ENCODE data around the gene SLC36A3.

The SLC36A3 gene

GRCh38 chr5:151254556-151254955, 49.0 kb downstream of the SLC36A3 start:
- no CpG with 5 or more reads among the region's 1 CpG for WGBS (ENCODE audit: insufficient coverage)
- ChIA-PET CTCF (no interaction called here), POLR2A (interaction anchor here (0.5 kb wide), 1 partner anchor 518 kb away, joined by 3 read pairs; no protein-coding TSS in a partner anchor)
- H3K4me1 ChIP-seq (ENCODE audit: control extremely low read depth in 1 of 4, control insufficient read depth in 4 of 4, insufficient read depth in 4 of 4, low read length in 3 of 4), result peaks cover 10 to 66% (median 30%) of the 10 kb centered on the region in 4 experiments
- peaks cover 0 to under 1% (median 0%) of the 10 kb centered on the region in 4 experiments for H3K36me3 ChIP-seq (ENCODE audit: control insufficient read depth in 4 of 4, insufficient read depth in 4 of 4, low read length in 3 of 4)
- no peaks in the 10 kb centered on the region for H3K27me3 ChIP-seq (replicated peaks in 2 of 5; ENCODE audit: control insufficient read depth in 4 of 5, insufficient read depth in 5 of 5, low read length in 4 of 5)
- no peak overlapping the region for H3K27ac ChIP-seq (ENCODE audit: insufficient read depth in 1 of 2, low read depth in 1 of 2, low read length in 2 of 2, poor library complexity in 1 of 2, severe bottlenecking in 2 of 2)
- DNase-seq, result no peak
- no peaks in the 10 kb centered on the region for H3K9me3 ChIP-seq (ENCODE audit: control extremely low read depth in 1 of 5, control insufficient read depth in 4 of 5, insufficient read depth in 2 of 5, low read depth in 1 of 5, low read length in 4 of 5)
- no peak overlapping the region for H3K4me3 ChIP-seq (ENCODE audit: control insufficient read depth in 1 of 7, extremely low read depth in 1 of 7, insufficient read depth in 4 of 7, low read depth in 2 of 7, low read length in 6 of 7)

- no peak for DNase-seq
- peak overlapping the region; percentile 78 to 94 (median 86) for H3K4me3 ChIP-seq (ENCODE audit: control insufficient read depth in 1 of 7, extremely low read depth in 1 of 7, insufficient read depth in 4 of 7, low read depth in 2 of 7, low read length in 6 of 7)
- H3K27ac ChIP-seq (ENCODE audit: insufficient read depth in 1 of 2, low read depth in 1 of 2, low read length in 2 of 2, poor library complexity in 1 of 2, severe bottlenecking in 2 of 2), result peak overlapping the region in 1 of 2 experiments; percentile 75
- H3K27me3 ChIP-seq (replicated peaks in 2 of 5; ENCODE audit: control insufficient read depth in 4 of 5, insufficient read depth in 5 of 5, low read length in 4 of 5), result no peaks in the 10 kb centered on the region
- 13% methylated on average over 4 of the region's 5 CpGs for WGBS (ENCODE audit: insufficient coverage)
- peaks cover 10 to 59% (median 30%) of the 10 kb centered on the region in 4 experiments for H3K4me1 ChIP-seq (ENCODE audit: control extremely low read depth in 1 of 4, control insufficient read depth in 4 of 4, insufficient read depth in 4 of 4, low read length in 3 of 4)
- ChIA-PET POLR2A (no interaction called here), CTCF (interaction anchor here (0.7 to 4.6 kb wide), 3 partner anchors 14 to 30 kb away, joined by 3 to 22 read pairs (median 4); partner anchors contain the start of gene CCDC69)
- no peaks in the 10 kb centered on the region for H3K9me3 ChIP-seq (ENCODE audit: control extremely low read depth in 1 of 5, control insufficient read depth in 4 of 5, insufficient read depth in 2 of 5, low read depth in 1 of 5, low read length in 4 of 5)
- H3K36me3 ChIP-seq (ENCODE audit: control insufficient read depth in 4 of 4, insufficient read depth in 4 of 4, low read length in 3 of 4), result no peaks in the 10 kb centered on the region
Measured at GRCh38 chr5:151253605-151253950, 50.0 kb downstream of the SLC36A3 start.

GRCh38 chr5:151252762-151253604, 50.6 kb downstream of the SLC36A3 start, which contains the start of gene GM2A:
Gene GM2A, plus strand, starts transcription at chr5:151253185. Its CDS starts 32 bp downstream, at chr5:151253217.
- WGBS (ENCODE audit: insufficient coverage), result under 1% methylated on average over 45 of the region's 52 CpGs
- peak; percentile 99 for DNase-seq
- Histone ChIP-seq H3K36me3 (ENCODE audit: control insufficient read depth in 4 of 4, insufficient read depth in 4 of 4, low read length in 3 of 4) (no peaks in the 10 kb centered on the region), H3K4me1 (ENCODE audit: control extremely low read depth in 1 of 4, control insufficient read depth in 4 of 4, insufficient read depth in 4 of 4, low read length in 3 of 4) (peaks cover 10 to 53% (median 27%) of the 10 kb centered on the region in 4 experiments), H3K9me3 (ENCODE audit: control extremely low read depth in 1 of 5, control insufficient read depth in 4 of 5, insufficient read depth in 2 of 5, low read depth in 1 of 5, low read length in 4 of 5) (no peaks in the 10 kb centered on the region), H3K4me3 (ENCODE audit: control insufficient read depth in 1 of 7, extremely low read depth in 1 of 7, insufficient read depth in 4 of 7, low read depth in 2 of 7, low read length in 6 of 7) (peak within 1 kb of the TSS; percentile 78 to 94 (median 86)), H3K27ac (ENCODE audit: insufficient read depth in 1 of 2, low read depth in 1 of 2, low read length in 2 of 2, poor library complexity in 1 of 2, severe bottlenecking in 2 of 2) (peak within 1 kb of the TSS in 1 of 2 experiments; percentile 80), H3K27me3 (replicated peaks in 2 of 5; ENCODE audit: control insufficient read depth in 4 of 5, insufficient read depth in 5 of 5, low read length in 4 of 5) (no peaks in the 10 kb centered on the region)
- CTCF ChIA-PET, result interaction anchor here (0.7 to 4.6 kb wide), 7 partner anchors 13 to 205 kb away, joined by 3 to 22 read pairs (median 4); partner anchors contain the start of gene CCDC69
- POLR2A ChIA-PET, result interaction anchor here (0.7 to 1.1 kb wide), 4 partner anchors 11 to 172 kb away, joined by 3 to 4 read pairs (median 3); partner anchors contain the start of gene TNIP1

GRCh38 chr5:151251621-151252020, 51.9 kb downstream of the SLC36A3 start:
- no peaks in the 10 kb centered on the region for H3K27me3 ChIP-seq (replicated peaks in 2 of 5; ENCODE audit: control insufficient read depth in 4 of 5, insufficient read depth in 5 of 5, low read length in 4 of 5)
- H3K4me3 ChIP-seq (ENCODE audit: control insufficient read depth in 1 of 7, extremely low read depth in 1 of 7, insufficient read depth in 4 of 7, low read depth in 2 of 7, low read length in 6 of 7), result peak overlapping the region in 4 of 7 experiments; percentile 65 to 77 (median 72)
- ChIA-PET POLR2A (no interaction called here), CTCF (interaction anchor here (0.9 to 4.6 kb wide), 3 partner anchors 12 to 200 kb away, joined by 3 to 22 read pairs (median 3); no protein-coding TSS in a partner anchor)
- no peak overlapping the region for H3K27ac ChIP-seq (ENCODE audit: insufficient read depth in 1 of 2, low read depth in 1 of 2, low read length in 2 of 2, poor library complexity in 1 of 2, severe bottlenecking in 2 of 2)
- no CpG with 5 or more reads among the region's 4 CpGs for WGBS (ENCODE audit: insufficient coverage)
- H3K9me3 ChIP-seq (ENCODE audit: control extremely low read depth in 1 of 5, control insufficient read depth in 4 of 5, insufficient read depth in 2 of 5, low read depth in 1 of 5, low read length in 4 of 5), result no peaks in the 10 kb centered on the region
- H3K36me3 ChIP-seq (ENCODE audit: control insufficient read depth in 4 of 4, insufficient read depth in 4 of 4, low read length in 3 of 4), result no peaks in the 10 kb centered on the region
- DNase-seq, result no peak
- peaks cover 10 to 46% (median 27%) of the 10 kb centered on the region in 4 experiments for H3K4me1 ChIP-seq (ENCODE audit: control extremely low read depth in 1 of 4, control insufficient read depth in 4 of 4, insufficient read depth in 4 of 4, low read length in 3 of 4)

GRCh38 chr5:151251001-151251551, 52.5 kb downstream of the SLC36A3 start:
- CTCF ChIA-PET, result interaction anchor here (0.9 to 4.6 kb wide), 4 partner anchors 11 to 200 kb away, joined by 3 to 22 read pairs (median 3); no protein-coding TSS in a partner anchor
- 100% methylated on average over 2 of the region's 5 CpGs for WGBS (ENCODE audit: insufficient coverage)
- no peak overlapping the region for H3K4me3 ChIP-seq (ENCODE audit: control insufficient read depth in 1 of 7, extremely low read depth in 1 of 7, insufficient read depth in 4 of 7, low read depth in 2 of 7, low read length in 6 of 7)
- DNase-seq, result peak in 1 of 3 donors; percentile 11
- no peaks in the 10 kb centered on the region for H3K9me3 ChIP-seq (ENCODE audit: control extremely low read depth in 1 of 5, control insufficient read depth in 4 of 5, insufficient read depth in 2 of 5, low read depth in 1 of 5, low read length in 4 of 5)
- H3K36me3 ChIP-seq (ENCODE audit: control insufficient read depth in 4 of 4, insufficient read depth in 4 of 4, low read length in 3 of 4), result no peaks in the 10 kb centered on the region
- POLR2A ChIA-PET, result no interaction called here
- H3K4me1 ChIP-seq (ENCODE audit: control extremely low read depth in 1 of 4, control insufficient read depth in 4 of 4, insufficient read depth in 4 of 4, low read length in 3 of 4), result peaks cover 10 to 42% (median 26%) of the 10 kb centered on the region in 4 experiments
- no peaks in the 10 kb centered on the region for H3K27me3 ChIP-seq (replicated peaks in 2 of 5; ENCODE audit: control insufficient read depth in 4 of 5, insufficient read depth in 5 of 5, low read length in 4 of 5)
- no peak overlapping the region for H3K27ac ChIP-seq (ENCODE audit: insufficient read depth in 1 of 2, low read depth in 1 of 2, low read length in 2 of 2, poor library complexity in 1 of 2, severe bottlenecking in 2 of 2)

- ChIA-PET POLR2A (no interaction called here), CTCF (interaction anchor here (0.7 to 4.6 kb wide), 4 partner anchors 11 to 219 kb away, joined by 3 to 22 read pairs (median 4); no protein-coding TSS in a partner anchor)
- H3K36me3 ChIP-seq (ENCODE audit: control insufficient read depth in 4 of 4, insufficient read depth in 4 of 4, low read length in 3 of 4), result no peaks in the 10 kb centered on the region
- H3K9me3 ChIP-seq (ENCODE audit: control extremely low read depth in 1 of 5, control insufficient read depth in 4 of 5, insufficient read depth in 2 of 5, low read depth in 1 of 5, low read length in 4 of 5), result no peaks in the 10 kb centered on the region
- no peak for DNase-seq
- no peak overlapping the region for H3K27ac ChIP-seq (ENCODE audit: insufficient read depth in 1 of 2, low read depth in 1 of 2, low read length in 2 of 2, poor library complexity in 1 of 2, severe bottlenecking in 2 of 2)
- WGBS (ENCODE audit: insufficient coverage), result 97% methylated on average over 7 of the region's 10 CpGs
- H3K4me3 ChIP-seq (ENCODE audit: control insufficient read depth in 1 of 7, extremely low read depth in 1 of 7, insufficient read depth in 4 of 7, low read depth in 2 of 7, low read length in 6 of 7), result no peak overlapping the region
- peaks cover 10 to 36% (median 21%) of the 10 kb centered on the region in 4 experiments for H3K4me1 ChIP-seq (ENCODE audit: control extremely low read depth in 1 of 4, control insufficient read depth in 4 of 4, insufficient read depth in 4 of 4, low read length in 3 of 4)
- no peaks in the 10 kb centered on the region for H3K27me3 ChIP-seq (replicated peaks in 2 of 5; ENCODE audit: control insufficient read depth in 4 of 5, insufficient read depth in 5 of 5, low read length in 4 of 5)
Measured at GRCh38 chr5:151250346-151251000, 53.1 kb downstream of the SLC36A3 start.

Measured in common myeloid progenitor, CD34-positive (primary cell).